IMR-90 (cell line): ENCODE data around the gene RUNDC3A. TPM values are rescaled to one million over a fixed set of nuclear protein-coding genes. Genes with fewer than 3 reads are reported as not detected.

Source experiments
- ATAC-seq: fragments of 200-7000 bp; cut with Tn5 transposase; 2 replicates; pipeline ENCODE4 v1.9.1; 2020; ENCODE audit warnings: low read depth, mild to moderate bottlenecking, moderate library complexity
- BruUV-seq: library from RNA; stranded (reverse); fragments of 400-500 nt; replicated peaks from 2 replicates; lab custom pipeline; 2021; lab: Mats Ljungman, UMichigan
- CTCF ChIA-PET: fragments of 300-600 bp; formaldehyde crosslinking; extraction: SDS; loops from one replicate; lab custom pipeline; 2021; ENCODE audit warnings: antibody characterized with exemption; lab: Yijun Ruan, JAX
- POLR2A ChIA-PET: fragments of 300-600 bp; sonication (Branson Sonifier 250); formaldehyde crosslinking; loops from one replicate; lab custom pipeline; 2022; ENCODE audit warnings: antibody characterized with exemption; ENCODE audit not compliant: unreplicated experiment; lab: Charles Lee
- DNase-seq: peaks from one replicate; pipeline ENCODE4 v3.0.0; 2013
- H2AFZ ChIP-seq: replicated peaks from 2 replicates; pipeline ENCODE3; 2013; ENCODE audit warnings: low read length, mild to moderate bottlenecking; ENCODE audit not compliant: poor library complexity
- H2AK5ac ChIP-seq: 2 replicates; pipeline ENCODE4 v1.6.1; 2013; ENCODE audit warnings: low read depth, low read length, inconsistent platforms
- H2AK9ac ChIP-seq: replicated peaks from 2 replicates; pipeline ENCODE3; 2013; ENCODE audit warnings: mild to moderate bottlenecking, low read depth, low read length, moderate library complexity; ENCODE audit not compliant: poor library complexity
- H2BK120ac ChIP-seq: 2 replicates; pipeline ENCODE4 v1.6.1; 2013; ENCODE audit warnings: low read depth, low read length, inconsistent platforms
- H2BK15ac ChIP-seq: 3 replicates; pipeline ENCODE4 v1.6.1; 2013; ENCODE audit warnings: low read depth, low read length, inconsistent platforms
- H2BK20ac ChIP-seq: 2 replicates; pipeline ENCODE4 v1.6.1; 2013; ENCODE audit warnings: low read depth, mild to moderate bottlenecking, inconsistent platforms, low read length, moderate library complexity
- H2BK5ac ChIP-seq: 2 replicates; pipeline ENCODE4 v1.6.1; 2013; ENCODE audit warnings: mild to moderate bottlenecking, low read depth, low read length, inconsistent platforms; ENCODE audit not compliant: poor library complexity, severe bottlenecking
- H3K14ac ChIP-seq: replicated peaks from 2 replicates; pipeline ENCODE4 v1.6.1; 2013; ENCODE audit warnings: low read depth, low read length, inconsistent platforms
- H3K18ac ChIP-seq: 2 replicates; pipeline ENCODE4 v1.6.1; 2013; ENCODE audit warnings: low read depth, low read length, control low read depth
- H3K23ac ChIP-seq: 2 replicates; pipeline ENCODE4 v1.6.1; 2013; ENCODE audit warnings: low read depth, low read length, inconsistent platforms
- H3K27ac ChIP-seq: 2 replicates; pipeline ENCODE4 v1.5.1; 2013; ENCODE audit warnings: mild to moderate bottlenecking, control low read depth, low read length; ENCODE audit not compliant: insufficient read depth
- H3K27me3 ChIP-seq: 2 replicates; pipeline ENCODE4 v1.6.1; 2013; ENCODE audit warnings: low read length; ENCODE audit not compliant: control insufficient read depth, insufficient read depth
- H3K36me3 ChIP-seq: 2 replicates; pipeline ENCODE4 v1.6.1; 2013; ENCODE audit warnings: low read length, mixed read lengths; ENCODE audit not compliant: control insufficient read depth, insufficient read depth
- H3K4ac ChIP-seq: 2 replicates; pipeline ENCODE4 v1.6.1; 2013; ENCODE audit warnings: low read depth, low read length, inconsistent platforms
- H3K4me1 ChIP-seq: 2 replicates; pipeline ENCODE4 v1.6.1; 2013; ENCODE audit warnings: low read length, mixed read lengths; ENCODE audit not compliant: control insufficient read depth, insufficient read depth
- H3K4me2 ChIP-seq: 2 replicates; pipeline ENCODE4 v1.6.1; 2013; ENCODE audit warnings: low read depth, mild to moderate bottlenecking, control low read depth, low read length, moderate library complexity
- H3K4me3 ChIP-seq: 2 replicates; pipeline ENCODE4 v1.5.1; 2013; ENCODE audit warnings: low read depth, mild to moderate bottlenecking, control low read depth, low read length, moderate library complexity; ENCODE audit not compliant: insufficient read depth
- H3K56ac ChIP-seq: 2 replicates; pipeline ENCODE4 v1.6.1; 2013; ENCODE audit warnings: low read length, inconsistent platforms; ENCODE audit not compliant: insufficient read depth; ENCODE audit errors: extremely low read depth
- H3K79me1 ChIP-seq, 2 experiments: 2 replicates each; pipeline ENCODE4 v1.6.1; 2013; ENCODE audit warnings: low read length in 2 of 2, inconsistent platforms in 1 of 2, low read depth in 1 of 2
- H3K9ac ChIP-seq: 2 replicates; pipeline ENCODE4 v1.6.1; 2013; ENCODE audit warnings: low read depth, low read length, control low read depth
- H3K9me1 ChIP-seq: 2 replicates; pipeline ENCODE4 v1.6.1; 2013; ENCODE audit warnings: low read length, inconsistent platforms; ENCODE audit not compliant: insufficient read depth
- H3K9me3 ChIP-seq: 2 replicates; pipeline ENCODE4 v1.6.1; 2013; ENCODE audit warnings: low read length; ENCODE audit not compliant: control insufficient read depth, insufficient read depth
- H4K20me1 ChIP-seq: 2 replicates; pipeline ENCODE4 v1.6.1; 2013; ENCODE audit warnings: low read length, inconsistent platforms; ENCODE audit not compliant: insufficient read depth
- H4K5ac ChIP-seq: 2 replicates; pipeline ENCODE4 v1.6.1; 2013; ENCODE audit warnings: mild to moderate bottlenecking, low read depth, low read length, control low read depth
- H4K8ac ChIP-seq, 2 experiments: 2 replicates each; pipeline ENCODE4 v1.6.1; 2013; ENCODE audit warnings: low read depth in 2 of 2, low read length in 2 of 2, control low read depth in 1 of 2, inconsistent platforms in 1 of 2
- H4K91ac ChIP-seq: 2 replicates; pipeline ENCODE4 v1.6.1; 2013; ENCODE audit warnings: low read depth, low read length, inconsistent platforms; ENCODE audit not compliant: insufficient read depth
- BHLHE40 ChIP-seq: fragments of 150-350 bp; IDR thresholded peaks from 2 replicates; pipeline ENCODE4 v1.6.1; 2016; ENCODE audit warnings: mild to moderate bottlenecking, low read depth, low read length
- CHD1 ChIP-seq: IDR thresholded peaks from 2 replicates; pipeline ENCODE4 v1.6.1; 2012; ENCODE audit warnings: low read depth, low read length, improper control_type of control experiment
- MAFK ChIP-seq: IDR thresholded peaks from 2 replicates; pipeline ENCODE4 v1.6.1; 2012; ENCODE audit warnings: low read depth, low read length, improper control_type of control experiment
- MXI1 ChIP-seq: IDR thresholded peaks from 2 replicates; pipeline ENCODE4 v1.6.1; 2012; ENCODE audit warnings: low read depth, mild to moderate bottlenecking, low read length, moderate library complexity, borderline replicate concordance
- POLR2A ChIP-seq: IDR thresholded peaks from 2 replicates; pipeline ENCODE4 v1.6.1; 2012; ENCODE audit warnings: mild to moderate bottlenecking, low read depth, low read length
- RAD21 ChIP-seq: IDR thresholded peaks from 2 replicates; pipeline ENCODE4 v1.6.1; 2012; ENCODE audit warnings: low read length, improper control_type of control experiment
- RCOR1 ChIP-seq: IDR thresholded peaks from 2 replicates; pipeline ENCODE4 v1.6.1; 2012; ENCODE audit warnings: mild to moderate bottlenecking, low read length, improper control_type of control experiment; ENCODE audit not compliant: insufficient replicate concordance
- SMC3 ChIP-seq: fragments of 150-350 bp; IDR thresholded peaks from 2 replicates; pipeline ENCODE4 v1.6.1; 2016; ENCODE audit warnings: low read depth, mild to moderate bottlenecking, antibody characterized with exemption, low read length, moderate library complexity
- WGBS, 2 experiments: methylation state at CpG; one replicate each; pipeline versions ENCODE4 v1.1.5 to v1.1.7; 2013; ENCODE audit warnings: missing lambda C conversion rate in 2 of 2; ENCODE audit not compliant: insufficient read length in 1 of 2; ENCODE audit errors: extremely low coverage in 2 of 2; 5-methylcytosine and 5-hydroxymethylcytosine counted together
- dilution Hi-C: fragments of 300-500 bp; cut with HindIII; formaldehyde crosslinking; loops from one replicate; pipeline ENCODE4 v1.14.3; 2018; ENCODE audit warnings: low sequenced_read_pairs; ENCODE audit not compliant: unreplicated experiment
- in situ Hi-C: fragments of 300-500 bp; cut with MboI; formaldehyde crosslinking; loops from 3 replicates; pipeline ENCODE4 v1.14.3; 2019; ENCODE audit warnings: low sequenced_read_pairs, inconsistent platforms, mixed read lengths
- intact Hi-C: fragments of 100-400 bp; cut with micrococcal nuclease; formaldehyde crosslinking; loops from 2 replicates; pipeline ENCODE4 v1.10.0; 2022
- polyA plus RNA-seq, 3 experiments: library from polyadenylated mRNA; depleted of rRNA; stranded (reverse); fragments of >200 nt; gene quantifications; 2 replicates each; pipeline ENCODE4 v1.2.3, GENCODE V29; 2012; ENCODE audit warnings: low replicate concordance in 1 of 3
- total RNA-seq: library from RNA; depleted of rRNA; stranded (reverse); fragments of >200 nt; gene quantifications from 2 replicates; pipeline ENCODE4 v1.2.3, GENCODE V29; 2012
- TF ChIP-seq, protein P1 (sequence below): conservative IDR thresholded peaks from 2 replicates; pipeline ENCODE4 v1.5.1; 2012; ENCODE audit warnings: mild to moderate bottlenecking, low read depth, low read length, improper control_type of control experiment
- TF ChIP-seq, protein P2 (sequence below): fragments of 150-350 bp; IDR thresholded peaks from 2 replicates; pipeline ENCODE4 v1.6.1; 2016; ENCODE audit warnings: low read depth, mild to moderate bottlenecking, low read length, moderate library complexity, borderline replicate concordance

The RUNDC3A gene
- total and polyA plus RNA-seq, 2 of the 4 experiments (the other 2 are of a cell fraction), result under 0.01 to 0.34 TPM

DNA sequence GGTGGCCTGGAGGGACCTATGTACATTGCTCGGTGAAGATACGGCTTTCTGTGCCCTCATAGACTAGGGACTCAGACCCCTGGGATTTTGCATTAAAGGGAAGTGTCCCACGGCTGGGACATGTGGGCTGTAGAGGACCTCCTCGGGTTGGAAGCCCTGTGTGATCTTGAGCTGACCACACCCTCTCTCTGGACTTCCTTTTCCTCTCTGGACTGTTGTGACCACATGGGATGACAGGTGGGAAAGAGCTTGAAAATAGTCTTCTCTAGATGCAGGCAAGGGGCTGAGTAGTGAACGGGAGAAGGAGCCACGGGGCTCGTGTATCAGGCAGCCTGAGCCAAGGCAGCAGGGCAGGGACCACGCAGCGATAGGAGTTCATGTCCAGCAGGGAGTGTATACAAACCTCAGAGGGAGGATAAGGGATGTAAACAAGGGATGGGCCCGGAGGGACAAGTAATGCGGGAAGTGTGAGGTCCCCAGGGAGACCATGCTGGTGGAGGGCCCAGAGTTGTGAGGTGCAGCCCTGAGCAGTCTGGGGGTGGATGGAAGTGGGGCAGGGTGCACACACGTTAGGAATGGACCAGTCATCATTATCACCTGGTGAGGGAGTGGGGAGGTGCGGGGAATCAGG is 36.0 kb upstream of the RUNDC3A start:
- WGBS, 2 experiments, result 38% methylated on average over 8 of the region's 13 CpGs; no CpG with 5 or more reads in 1 of the 2 experiments
- no TSS peak for BruUV-seq

More for the DNA sequence above, 36.0 kb upstream of the RUNDC3A start:
- H2BK15ac ChIP-seq, result no peak overlapping the region
- H2BK20ac ChIP-seq, result no peak overlapping the region
- H3K18ac ChIP-seq, result no peak overlapping the region
- H2BK5ac ChIP-seq, result no peak overlapping the region
- H4K20me1 ChIP-seq, result no peaks in the 10 kb centered on the region
- no peak overlapping the region for H3K27ac ChIP-seq
- TF ChIP-seq, protein P1, sequence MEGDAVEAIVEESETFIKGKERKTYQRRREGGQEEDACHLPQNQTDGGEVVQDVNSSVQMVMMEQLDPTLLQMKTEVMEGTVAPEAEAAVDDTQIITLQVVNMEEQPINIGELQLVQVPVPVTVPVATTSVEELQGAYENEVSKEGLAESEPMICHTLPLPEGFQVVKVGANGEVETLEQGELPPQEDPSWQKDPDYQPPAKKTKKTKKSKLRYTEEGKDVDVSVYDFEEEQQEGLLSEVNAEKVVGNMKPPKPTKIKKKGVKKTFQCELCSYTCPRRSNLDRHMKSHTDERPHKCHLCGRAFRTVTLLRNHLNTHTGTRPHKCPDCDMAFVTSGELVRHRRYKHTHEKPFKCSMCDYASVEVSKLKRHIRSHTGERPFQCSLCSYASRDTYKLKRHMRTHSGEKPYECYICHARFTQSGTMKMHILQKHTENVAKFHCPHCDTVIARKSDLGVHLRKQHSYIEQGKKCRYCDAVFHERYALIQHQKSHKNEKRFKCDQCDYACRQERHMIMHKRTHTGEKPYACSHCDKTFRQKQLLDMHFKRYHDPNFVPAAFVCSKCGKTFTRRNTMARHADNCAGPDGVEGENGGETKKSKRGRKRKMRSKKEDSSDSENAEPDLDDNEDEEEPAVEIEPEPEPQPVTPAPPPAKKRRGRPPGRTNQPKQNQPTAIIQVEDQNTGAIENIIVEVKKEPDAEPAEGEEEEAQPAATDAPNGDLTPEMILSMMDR, result no peak
- TF ChIP-seq, protein P2, sequence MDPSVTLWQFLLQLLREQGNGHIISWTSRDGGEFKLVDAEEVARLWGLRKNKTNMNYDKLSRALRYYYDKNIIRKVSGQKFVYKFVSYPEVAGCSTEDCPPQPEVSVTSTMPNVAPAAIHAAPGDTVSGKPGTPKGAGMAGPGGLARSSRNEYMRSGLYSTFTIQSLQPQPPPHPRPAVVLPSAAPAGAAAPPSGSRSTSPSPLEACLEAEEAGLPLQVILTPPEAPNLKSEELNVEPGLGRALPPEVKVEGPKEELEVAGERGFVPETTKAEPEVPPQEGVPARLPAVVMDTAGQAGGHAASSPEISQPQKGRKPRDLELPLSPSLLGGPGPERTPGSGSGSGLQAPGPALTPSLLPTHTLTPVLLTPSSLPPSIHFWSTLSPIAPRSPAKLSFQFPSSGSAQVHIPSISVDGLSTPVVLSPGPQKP, result no peak
- TF ChIP-seq CHD1 (no peak), RCOR1 (no peak), RAD21 (no peak), SMC3 (no peak), MAFK (no peak), POLR2A (no peak), BHLHE40 (no peak), MXI1 (no peak)
- peaks cover 41% of the 10 kb centered on the region for H3K27me3 ChIP-seq
- H3K9me3 ChIP-seq, result no peaks in the 10 kb centered on the region
- H4K91ac ChIP-seq, result no peak overlapping the region
- H3K4me3 ChIP-seq, result no peak overlapping the region
- no peak overlapping the region for H3K56ac ChIP-seq
- H3K9me1 ChIP-seq, result no peaks in the 10 kb centered on the region
- H3K4me1 ChIP-seq, result no peaks in the 10 kb centered on the region
- ChIA-PET CTCF (no interaction called here), POLR2A (interaction anchor here (0.6 kb wide), 1 partner anchor 73 kb away, joined by 3 read pairs; the partner anchor contains the start of gene ATXN7L3)
- no peak overlapping the region for H3K9ac ChIP-seq
- no peak overlapping the region for H3K4me2 ChIP-seq
- no peak overlapping the region for H4K8ac ChIP-seq
- H3K36me3 ChIP-seq, result no peaks in the 10 kb centered on the region
- H3K23ac ChIP-seq, result no peak overlapping the region
- H3K4ac ChIP-seq, result no peak overlapping the region
- DNase-seq (no peak), ATAC-seq (peak; percentile 24; the same call in 1 of the 2 replicates)
- H2AFZ ChIP-seq, result no peak overlapping the region
- in situ Hi-C loops, result no loop called here
- dilution Hi-C loops, result no loop called here
- no peak overlapping the region for H2BK120ac ChIP-seq
- H2AK5ac ChIP-seq, result no peak overlapping the region
- intact Hi-C loops, result no loop called here
- no peaks in the 10 kb centered on the region for H3K79me1 ChIP-seq
- H4K5ac ChIP-seq, result no peak overlapping the region
- H2AK9ac ChIP-seq, result no peak overlapping the region
- H3K14ac ChIP-seq, result no peak overlapping the region
